ENCODE measurements around the gene RAPGEFL1.

- TF ChIP-seq CTCF (IDR thresholded peaks at IDR 0.05; ENCODE audit: low read depth, low read length, poor library complexity, severe bottlenecking): no peak
- no peak for TF ChIP-seq EZH2phosphoT487 (IDR thresholded peaks at IDR 0.05; ENCODE audit: borderline replicate concordance, low read length)
Measured at GRCh38 chr17:40242774-40243173, 65.5 kb downstream of the RAPGEFL1 start.
